Panc1 (cell line): ENCODE results near the gene SPINK1. TPM values are rescaled to one million over a fixed set of nuclear protein-coding genes. Genes with fewer than 3 reads are reported as not detected.
"Not testable (repeated sequence)": the region's sequence is repeated elsewhere in the genome, so short reads cannot be mapped to it uniquely, and the experiment has no call there.

ENCODE experiments used
- ATAC-seq: fragments of 200-7000 bp; cut with Tn5 transposase; 2 replicates; pipeline ENCODE4 v1.9.1; 2020; ENCODE audit warnings: mild to moderate bottlenecking, moderate library complexity
- BruUV-seq: library from RNA; stranded (reverse); fragments of 400-500 nt; replicated peaks from 2 replicates; lab custom pipeline; 2021; lab: Mats Ljungman, UMichigan
- CTCF ChIA-PET: fragments of 300-600 bp; sonication (Branson Sonifier 250); formaldehyde crosslinking; loops from one replicate; lab custom pipeline; 2022; ENCODE audit warnings: antibody characterized with exemption; lab: Charles Lee
- POLR2A ChIA-PET: fragments of 300-600 bp; sonication (Branson Sonifier 250); formaldehyde crosslinking; loops from one replicate; lab custom pipeline; 2022; ENCODE audit warnings: antibody characterized with exemption; lab: Charles Lee
- DNase-seq: peaks from one replicate; pipeline ENCODE4 v3.0.0-alpha.2; 2010; ENCODE audit warnings: low read depth, low spot score
- H3K27ac ChIP-seq: 2 replicates; pipeline ENCODE4 v1.5.1; 2011; ENCODE audit warnings: mild to moderate bottlenecking, low read length, inconsistent platforms
- H3K27me3 ChIP-seq: fragments of 200-500 bp; sonication (Bioruptor generic); 2 replicates; pipeline ENCODE4 v1.6.0; 2014; ENCODE audit warnings: low read length, inconsistent platforms; ENCODE audit not compliant: control insufficient read depth, insufficient read depth
- H3K36me3 ChIP-seq: fragments of 200-500 bp; sonication (Bioruptor generic); 2 replicates; pipeline ENCODE4 v1.5.1; 2014; ENCODE audit warnings: inconsistent platforms, mild to moderate bottlenecking, low read length, moderate library complexity; ENCODE audit not compliant: control insufficient read depth, insufficient read depth
- H3K4me1 ChIP-seq: 2 replicates; pipeline ENCODE4 v1.5.1; 2011; ENCODE audit warnings: inconsistent platforms, mild to moderate bottlenecking, low read length, moderate library complexity; ENCODE audit not compliant: control insufficient read depth, insufficient read depth
- H3K4me3 ChIP-seq, 2 experiments: 2 replicates each; pipeline ENCODE4 v1.5.1; 2011 to 2012; ENCODE audit warnings: low read depth in 2 of 2, low read length in 2 of 2, mild to moderate bottlenecking in 2 of 2, inconsistent platforms in 1 of 2, moderate library complexity in 1 of 2
- H3K9me3 ChIP-seq: fragments of 200-500 bp; sonication (Bioruptor generic); 2 replicates; pipeline ENCODE4 v1.5.1; 2014; ENCODE audit warnings: low read depth, mild to moderate bottlenecking, inconsistent platforms, low read length, moderate library complexity; ENCODE audit not compliant: control insufficient read depth, insufficient read depth
- POLR2AphosphoS5 ChIP-seq: IDR thresholded peaks from 2 replicates; pipeline ENCODE4 v1.6.1; 2012; ENCODE audit warnings: mild to moderate bottlenecking, low read depth, low read length, moderate library complexity
- SIN3A ChIP-seq: IDR thresholded peaks from 2 replicates; pipeline ENCODE4 v1.6.1; 2012; ENCODE audit warnings: low read depth, mild to moderate bottlenecking, low read length, moderate library complexity, borderline replicate concordance; ENCODE audit not compliant: insufficient read depth
- TCF7L2 ChIP-seq: IDR thresholded peaks from 2 replicates; pipeline ENCODE4 v1.6.1; 2011; ENCODE audit warnings: mild to moderate bottlenecking, low read depth, low read length, inconsistent platforms
- in situ Hi-C: cut with HindIII; loops from 2 replicates; pipeline ENCODE4 v1.10.0; 2016; ENCODE audit warnings: low sequenced_read_pairs, low pct_unique_long_range_greater_than_20kb
- intact Hi-C: fragments of 100-400 bp; cut with micrococcal nuclease; formaldehyde crosslinking; loops from one replicate; pipeline ENCODE4 v1.10.0; 2022; ENCODE audit not compliant: unreplicated experiment
- total RNA-seq: library from RNA; stranded (reverse); gene quantifications from one replicate; pipeline ENCODE4 v1.2.1, GENCODE V29; 2021; ENCODE audit not compliant: unreplicated experiment
- TF ChIP-seq, protein P1 (sequence below), 2 experiments: IDR thresholded peaks; 2 replicates each; pipeline ENCODE4 v1.6.1; 2011 to 2012; ENCODE audit warnings: low read depth in 2 of 2, control low read depth in 1 of 2, low read length in 1 of 2, mild to moderate bottlenecking in 1 of 2, moderate library complexity in 1 of 2; ENCODE audit not compliant: insufficient read depth in 1 of 2
- TF ChIP-seq, protein P2 (sequence below): fragments of 450-650 bp; IDR thresholded peaks from 2 replicates; pipeline ENCODE4 v1.5.1; 2017; ENCODE audit warnings: mild to moderate bottlenecking

SPINK1 gene
- total RNA-seq, 1 experiment from 2014 or later, result 3.0 TPM

DNA sequence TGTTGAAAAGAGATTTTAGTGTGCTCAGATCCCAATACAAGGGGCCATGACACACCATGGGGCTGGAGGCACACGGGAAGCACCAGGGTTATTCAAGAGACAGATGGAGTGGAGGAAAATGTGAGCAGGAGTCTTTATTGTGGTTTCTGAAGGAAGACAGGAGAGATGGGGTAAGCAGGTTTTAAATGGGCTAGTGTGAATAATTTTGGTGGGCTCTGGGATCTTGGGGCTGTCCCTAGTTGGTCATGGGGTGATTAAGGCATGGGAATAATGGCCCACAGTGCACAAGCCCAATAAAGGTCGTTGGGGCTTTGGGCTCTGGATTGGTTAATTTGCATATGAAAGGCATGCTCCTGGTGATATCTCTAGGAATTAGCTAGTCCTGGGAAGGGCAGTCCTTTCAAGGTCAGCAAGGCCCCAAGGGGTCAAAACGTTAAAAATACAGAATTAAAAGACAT lies 43.5 kb upstream of the SPINK1 start:
- Histone ChIP-seq H3K27ac (no peak overlapping the region), H3K4me3 (no peak overlapping the region), H3K27me3 (no peaks in the 10 kb centered on the region), H3K4me1 (no peaks in the 10 kb centered on the region), H3K36me3 (no peaks in the 10 kb centered on the region), H3K9me3 (no peaks in the 10 kb centered on the region)
- in situ Hi-C loops, result no loop called here
- no peak for DNase-seq
- ChIA-PET CTCF (no interaction called here), POLR2A (no interaction called here)
- no peak for TF ChIP-seq POLR2AphosphoS5
- TF ChIP-seq, protein P1, sequence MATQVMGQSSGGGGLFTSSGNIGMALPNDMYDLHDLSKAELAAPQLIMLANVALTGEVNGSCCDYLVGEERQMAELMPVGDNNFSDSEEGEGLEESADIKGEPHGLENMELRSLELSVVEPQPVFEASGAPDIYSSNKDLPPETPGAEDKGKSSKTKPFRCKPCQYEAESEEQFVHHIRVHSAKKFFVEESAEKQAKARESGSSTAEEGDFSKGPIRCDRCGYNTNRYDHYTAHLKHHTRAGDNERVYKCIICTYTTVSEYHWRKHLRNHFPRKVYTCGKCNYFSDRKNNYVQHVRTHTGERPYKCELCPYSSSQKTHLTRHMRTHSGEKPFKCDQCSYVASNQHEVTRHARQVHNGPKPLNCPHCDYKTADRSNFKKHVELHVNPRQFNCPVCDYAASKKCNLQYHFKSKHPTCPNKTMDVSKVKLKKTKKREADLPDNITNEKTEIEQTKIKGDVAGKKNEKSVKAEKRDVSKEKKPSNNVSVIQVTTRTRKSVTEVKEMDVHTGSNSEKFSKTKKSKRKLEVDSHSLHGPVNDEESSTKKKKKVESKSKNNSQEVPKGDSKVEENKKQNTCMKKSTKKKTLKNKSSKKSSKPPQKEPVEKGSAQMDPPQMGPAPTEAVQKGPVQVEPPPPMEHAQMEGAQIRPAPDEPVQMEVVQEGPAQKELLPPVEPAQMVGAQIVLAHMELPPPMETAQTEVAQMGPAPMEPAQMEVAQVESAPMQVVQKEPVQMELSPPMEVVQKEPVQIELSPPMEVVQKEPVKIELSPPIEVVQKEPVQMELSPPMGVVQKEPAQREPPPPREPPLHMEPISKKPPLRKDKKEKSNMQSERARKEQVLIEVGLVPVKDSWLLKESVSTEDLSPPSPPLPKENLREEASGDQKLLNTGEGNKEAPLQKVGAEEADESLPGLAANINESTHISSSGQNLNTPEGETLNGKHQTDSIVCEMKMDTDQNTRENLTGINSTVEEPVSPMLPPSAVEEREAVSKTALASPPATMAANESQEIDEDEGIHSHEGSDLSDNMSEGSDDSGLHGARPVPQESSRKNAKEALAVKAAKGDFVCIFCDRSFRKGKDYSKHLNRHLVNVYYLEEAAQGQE (IDR thresholded peaks at IDR 0.05; ENCODE audit: insufficient read depth in 1 of 2, low read depth in 2 of 2, low read length in 1 of 2), result no peak
- TF ChIP-seq, protein P2, sequence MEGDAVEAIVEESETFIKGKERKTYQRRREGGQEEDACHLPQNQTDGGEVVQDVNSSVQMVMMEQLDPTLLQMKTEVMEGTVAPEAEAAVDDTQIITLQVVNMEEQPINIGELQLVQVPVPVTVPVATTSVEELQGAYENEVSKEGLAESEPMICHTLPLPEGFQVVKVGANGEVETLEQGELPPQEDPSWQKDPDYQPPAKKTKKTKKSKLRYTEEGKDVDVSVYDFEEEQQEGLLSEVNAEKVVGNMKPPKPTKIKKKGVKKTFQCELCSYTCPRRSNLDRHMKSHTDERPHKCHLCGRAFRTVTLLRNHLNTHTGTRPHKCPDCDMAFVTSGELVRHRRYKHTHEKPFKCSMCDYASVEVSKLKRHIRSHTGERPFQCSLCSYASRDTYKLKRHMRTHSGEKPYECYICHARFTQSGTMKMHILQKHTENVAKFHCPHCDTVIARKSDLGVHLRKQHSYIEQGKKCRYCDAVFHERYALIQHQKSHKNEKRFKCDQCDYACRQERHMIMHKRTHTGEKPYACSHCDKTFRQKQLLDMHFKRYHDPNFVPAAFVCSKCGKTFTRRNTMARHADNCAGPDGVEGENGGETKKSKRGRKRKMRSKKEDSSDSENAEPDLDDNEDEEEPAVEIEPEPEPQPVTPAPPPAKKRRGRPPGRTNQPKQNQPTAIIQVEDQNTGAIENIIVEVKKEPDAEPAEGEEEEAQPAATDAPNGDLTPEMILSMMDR, result no peak
- TF ChIP-seq SIN3A, result no peak
- no peak for TF ChIP-seq TCF7L2
- ATAC-seq, result no peak
- intact Hi-C loops, result no loop called here
- BruUV-seq, result no TSS peak

DNA sequence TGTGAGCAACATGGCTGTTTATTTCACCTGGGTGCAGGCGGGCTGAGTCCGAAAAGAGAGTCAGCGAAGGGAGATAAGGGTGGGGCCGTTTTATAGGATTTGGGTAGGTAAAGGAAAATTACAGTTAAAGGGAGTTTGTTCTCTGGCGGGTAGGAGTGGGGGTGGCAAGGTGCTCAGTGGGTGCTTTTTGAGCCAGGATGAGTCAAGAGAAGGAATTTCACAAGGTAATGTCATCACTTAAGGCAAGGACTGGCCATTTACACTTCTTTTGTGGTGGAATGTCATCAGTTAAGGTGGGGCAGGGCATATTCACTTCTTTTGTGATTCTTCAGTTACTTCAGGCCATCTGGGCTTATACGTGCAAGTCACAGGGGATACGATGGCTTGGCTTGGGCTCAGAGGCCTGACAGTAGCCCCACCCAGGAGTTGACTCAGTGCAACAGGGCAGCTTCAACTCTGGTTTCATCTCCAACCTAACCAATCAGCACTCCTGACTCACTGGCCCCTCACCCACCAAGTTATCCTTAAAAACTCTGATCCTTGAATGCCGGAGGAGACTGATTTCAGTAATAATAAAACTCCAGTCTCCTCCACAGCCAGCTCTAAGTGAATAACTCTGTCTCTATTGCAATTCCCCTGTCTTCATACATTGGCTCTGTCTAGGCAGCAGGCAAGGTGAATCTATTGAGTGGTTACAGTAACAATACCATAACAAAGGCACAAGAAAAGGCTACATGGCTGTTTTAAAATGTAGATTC lies 42.8 kb upstream of the SPINK1 start:
- ATAC-seq, H3K4me1 ChIP-seq, BruUV-seq, H3K27me3 ChIP-seq, CTCF ChIA-PET, H3K4me3 ChIP-seq, DNase-seq, POLR2A ChIA-PET, H3K9me3 ChIP-seq, H3K36me3 ChIP-seq, intact Hi-C loops, H3K27ac ChIP-seq, in situ Hi-C loops: not testable (repeated sequence)

DNA sequence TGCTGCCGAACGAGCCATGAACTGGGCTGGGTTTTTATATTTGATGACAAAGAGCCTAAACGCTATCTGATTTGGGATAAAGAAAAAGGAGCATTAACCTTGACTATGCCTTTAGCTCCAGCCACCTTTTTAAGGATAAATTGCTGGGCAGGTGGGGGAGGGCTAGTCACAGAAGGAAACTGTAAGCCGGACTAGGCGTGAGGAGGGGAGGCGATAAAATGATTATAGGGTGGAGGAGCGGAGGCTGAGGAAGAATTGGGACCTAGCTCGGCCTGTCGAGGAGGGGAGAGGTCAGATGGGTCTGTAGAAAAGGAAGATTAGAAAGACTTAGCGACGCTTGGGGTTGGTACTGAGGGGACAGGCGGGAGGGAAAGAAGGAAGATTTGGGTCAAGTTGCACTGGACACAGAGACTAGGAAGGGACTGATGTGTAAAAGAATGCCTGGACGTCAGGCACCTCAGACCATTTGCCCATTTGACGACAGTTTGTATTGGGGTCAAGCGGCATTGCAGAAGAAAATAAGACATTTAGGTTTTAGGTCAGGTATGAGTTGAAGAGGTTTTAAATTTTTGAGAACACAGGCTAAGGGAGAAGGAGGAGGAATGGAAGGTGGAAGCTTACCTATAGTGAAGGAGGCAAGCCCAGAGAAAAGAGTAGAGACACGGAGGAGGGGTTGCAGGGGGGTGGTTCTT lies 41.4 kb upstream of the SPINK1 start:
- H3K36me3 ChIP-seq, DNase-seq, CTCF ChIA-PET, in situ Hi-C loops, ATAC-seq, H3K27me3 ChIP-seq, H3K27ac ChIP-seq, H3K9me3 ChIP-seq, H3K4me3 ChIP-seq, intact Hi-C loops, POLR2A ChIA-PET, H3K4me1 ChIP-seq, BruUV-seq: not testable (repeated sequence)

DNA sequence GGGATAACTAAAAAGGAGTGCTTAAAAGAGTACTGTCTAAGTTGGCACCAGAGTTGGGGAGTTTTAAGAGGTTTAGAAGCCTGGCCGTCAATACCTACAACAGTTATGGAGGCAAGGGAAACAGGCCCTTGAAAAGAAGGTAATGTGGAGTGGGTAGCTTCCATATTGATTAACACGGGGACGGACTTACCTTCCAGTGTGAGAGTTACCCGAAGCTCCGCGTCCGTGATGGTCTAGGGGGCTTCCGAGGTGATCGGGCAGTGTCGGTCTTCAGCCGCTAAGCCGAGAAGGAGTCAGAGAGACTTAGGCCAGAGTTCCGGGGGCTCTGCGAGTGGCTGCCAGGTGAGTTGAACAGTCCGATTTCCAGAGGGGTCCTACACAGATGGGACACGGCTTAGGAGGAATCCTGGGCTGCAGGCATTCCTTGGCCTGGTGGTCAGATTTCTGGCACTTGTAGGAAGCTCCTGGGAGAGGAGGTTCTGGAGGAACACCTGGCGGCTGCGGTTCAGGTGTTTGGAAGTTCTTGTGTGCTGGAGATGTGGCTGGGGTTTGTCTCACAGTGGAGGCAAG lies 40.6 kb upstream of the SPINK1 start:
- intact Hi-C loops, H3K27me3 ChIP-seq, ATAC-seq, CTCF ChIA-PET, H3K9me3 ChIP-seq, DNase-seq, in situ Hi-C loops, H3K36me3 ChIP-seq, H3K4me3 ChIP-seq, H3K27ac ChIP-seq, POLR2A ChIA-PET, H3K4me1 ChIP-seq, BruUV-seq: not testable (repeated sequence)

DNA sequence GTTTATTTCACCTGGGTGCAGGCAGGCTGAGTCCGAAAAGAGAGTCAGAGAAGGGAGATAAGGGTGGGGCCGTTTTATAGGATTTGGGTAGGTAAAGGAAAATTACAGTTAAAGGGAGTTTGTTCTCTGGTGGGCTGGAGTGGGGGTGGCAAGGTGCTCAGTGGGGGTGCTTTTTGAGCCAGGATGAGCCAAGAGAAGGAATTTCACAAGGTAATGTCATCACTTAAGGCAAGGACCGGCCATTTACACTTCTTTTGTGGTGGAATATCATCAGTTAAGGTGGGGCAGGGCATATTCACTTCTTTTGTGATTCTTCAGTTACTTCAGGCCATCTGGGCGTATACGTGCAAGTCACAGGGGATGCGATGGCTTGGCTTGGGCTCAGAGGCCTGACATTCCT lies 38.4 kb upstream of the SPINK1 start:
- intact Hi-C loops, DNase-seq, H3K27ac ChIP-seq, H3K36me3 ChIP-seq, BruUV-seq, H3K27me3 ChIP-seq, H3K4me3 ChIP-seq, POLR2A ChIA-PET, ATAC-seq, H3K4me1 ChIP-seq, CTCF ChIA-PET, H3K9me3 ChIP-seq, in situ Hi-C loops: not testable (repeated sequence)
